Stimulated activated CD4-positive, alpha-beta T cell treated with anti-CD3 and anti-CD28 coated beads, Interleukin-4, amount 100 ng/mL, for 24 hours (primary cell): ENCODE measurements around the gene CACNB2.
"Not testable (repeated sequence)": the region's sequence is repeated elsewhere in the genome, so short reads cannot be mapped to it uniquely, and the experiment has no call there.

ENCODE experiments used
- DNase-seq: peaks from one replicate; pipeline ENCODE4 v3.0.0-alpha.2; 2020

CACNB2 gene

DNA sequence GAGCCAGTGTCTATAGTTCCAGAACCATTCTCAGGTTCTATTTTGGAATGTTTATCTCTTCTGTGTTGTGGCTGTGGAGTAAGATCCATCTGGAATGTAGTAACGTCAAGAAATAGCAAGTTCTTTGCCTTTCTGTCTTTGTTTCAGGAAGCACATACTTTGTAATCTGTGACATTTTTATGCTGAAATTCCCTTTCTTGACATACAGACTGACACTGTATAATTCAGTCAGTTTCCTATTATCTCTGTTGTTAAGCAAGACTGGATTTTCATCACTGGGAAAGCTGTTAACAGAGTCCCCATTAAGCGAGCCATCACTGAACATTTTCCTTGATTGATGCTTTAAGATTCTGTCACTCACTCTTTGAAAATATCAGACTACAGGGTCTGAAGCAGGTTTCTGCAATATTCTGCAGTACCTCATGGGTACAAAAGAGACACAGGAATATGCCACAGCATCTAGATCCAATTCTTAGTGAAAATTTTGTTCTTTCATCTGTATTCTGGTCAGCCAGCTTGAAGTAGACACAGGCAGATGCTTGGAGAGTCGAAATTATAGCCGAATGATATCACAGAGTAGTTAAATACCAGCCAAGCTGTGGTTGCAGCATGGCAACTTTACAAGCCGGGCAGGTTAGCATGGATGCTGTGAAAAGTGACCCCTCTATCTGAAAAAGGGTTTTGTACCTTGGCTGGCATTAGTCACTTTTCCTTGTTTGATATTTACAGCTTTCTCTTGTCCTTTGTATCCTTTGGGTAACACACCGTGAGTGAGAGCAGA lies 62.6 kb downstream of the CACNB2 start:
- no peak for DNase-seq

DNA sequence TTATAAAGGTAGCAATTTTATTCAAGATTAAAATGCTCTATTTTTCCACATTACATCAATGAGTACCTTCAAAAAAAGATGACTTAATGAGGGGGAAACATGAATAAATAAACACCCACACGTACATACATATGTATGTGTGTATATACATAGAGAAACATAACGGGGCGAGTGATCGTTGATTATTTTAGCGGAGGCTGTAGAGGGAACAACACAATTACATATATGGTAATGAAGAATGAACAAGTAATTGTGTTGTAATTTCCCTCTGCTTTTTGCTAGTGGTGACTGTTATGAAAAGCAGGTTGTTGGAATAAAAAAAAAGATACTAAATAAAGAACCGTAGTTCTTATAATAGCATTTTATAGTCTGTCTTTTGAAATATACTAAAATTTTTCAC lies 63.2 kb downstream of the CACNB2 start:
- no peak for DNase-seq

DNA sequence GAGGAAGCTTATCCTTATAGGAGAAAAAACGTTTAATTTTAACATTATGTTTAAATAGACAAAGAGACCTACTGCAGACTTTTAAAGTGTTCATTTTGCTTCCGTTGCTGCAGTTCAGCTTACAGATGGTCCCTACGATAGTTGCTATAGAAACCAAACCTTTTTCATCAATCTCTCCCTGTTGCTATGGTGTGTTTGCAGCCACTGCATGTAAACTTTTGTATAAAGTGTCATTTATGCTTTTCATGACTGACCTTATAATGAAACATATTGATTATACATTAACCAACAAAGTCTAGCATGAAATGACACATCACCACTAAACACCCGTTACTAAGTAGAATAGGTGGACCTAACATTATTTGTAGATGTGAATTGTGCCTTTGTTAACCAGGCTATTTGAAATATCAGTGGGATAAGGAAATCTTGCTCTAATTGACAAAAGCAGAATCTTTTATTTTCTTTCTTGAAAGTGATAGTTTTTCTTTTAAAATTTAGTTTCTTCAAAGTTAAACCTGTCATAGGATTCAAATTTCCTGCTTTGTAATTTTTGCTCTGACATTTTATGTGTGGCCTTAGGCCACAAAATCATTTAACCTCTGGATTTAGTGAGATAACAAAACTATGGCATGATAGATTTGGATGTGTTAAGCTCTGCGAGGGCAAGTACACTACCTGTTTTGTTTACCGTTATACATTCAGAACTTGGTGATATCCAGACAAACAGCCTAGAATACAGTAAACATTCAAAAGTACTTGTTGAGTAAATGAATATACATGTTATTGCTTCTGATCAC lies 64.0 kb downstream of the CACNB2 start:
- no peak for DNase-seq

DNA sequence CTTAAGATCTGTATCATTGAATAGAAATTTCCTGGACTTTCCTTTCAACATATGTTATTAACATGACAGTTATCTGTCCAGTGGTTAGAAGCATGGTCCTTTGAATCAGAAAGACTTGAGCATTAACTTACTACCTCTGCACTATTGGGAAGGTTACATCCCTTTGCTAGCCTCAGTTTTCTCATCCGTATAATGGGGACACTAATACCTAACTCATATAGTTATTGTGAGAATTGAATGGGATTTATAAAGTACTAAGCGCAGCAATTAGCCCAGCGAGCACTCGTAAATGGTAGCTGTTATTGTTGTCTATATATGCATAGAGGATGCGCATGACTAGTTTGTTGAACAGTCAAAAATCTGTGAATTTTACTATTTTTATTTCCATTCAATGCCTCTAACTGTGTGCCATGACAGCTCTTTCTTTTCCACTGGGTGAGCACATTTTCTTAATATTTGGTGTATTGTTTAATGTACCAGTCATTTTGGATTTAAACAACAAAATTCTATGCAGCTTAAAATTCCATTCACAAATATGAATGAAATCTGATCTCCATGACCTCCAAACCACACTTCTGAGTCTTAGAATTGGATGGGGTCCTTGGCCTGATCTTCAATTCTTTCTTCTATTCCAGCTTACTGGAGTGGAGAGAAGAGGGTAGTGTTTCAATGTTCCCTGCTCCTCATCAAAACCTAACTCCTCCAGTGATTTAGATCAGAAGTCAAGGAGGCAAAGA lies 65.0 kb downstream of the CACNB2 start:
- DNase-seq = no peak

DNA sequence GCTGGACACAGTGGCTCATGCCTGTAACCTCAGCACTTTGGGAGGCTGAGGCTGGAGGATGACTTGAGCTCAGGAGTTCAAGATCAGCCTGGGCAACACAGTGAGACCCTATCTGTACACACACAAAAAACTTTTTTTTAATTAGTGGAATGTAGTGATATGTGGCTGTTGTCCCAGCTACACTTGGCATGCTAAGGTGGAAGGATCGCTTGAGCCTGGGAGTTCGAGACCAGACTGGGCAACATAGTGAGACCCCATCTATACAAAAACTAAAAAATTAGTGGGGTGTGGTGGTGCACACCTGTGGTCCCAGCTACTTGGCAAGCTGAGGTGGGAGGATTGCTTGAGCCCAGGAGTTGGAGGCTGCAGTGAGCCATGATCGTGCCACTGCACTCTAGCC lies 68.0 kb downstream of the CACNB2 start:
- DNase-seq = not testable (repeated sequence)

DNA sequence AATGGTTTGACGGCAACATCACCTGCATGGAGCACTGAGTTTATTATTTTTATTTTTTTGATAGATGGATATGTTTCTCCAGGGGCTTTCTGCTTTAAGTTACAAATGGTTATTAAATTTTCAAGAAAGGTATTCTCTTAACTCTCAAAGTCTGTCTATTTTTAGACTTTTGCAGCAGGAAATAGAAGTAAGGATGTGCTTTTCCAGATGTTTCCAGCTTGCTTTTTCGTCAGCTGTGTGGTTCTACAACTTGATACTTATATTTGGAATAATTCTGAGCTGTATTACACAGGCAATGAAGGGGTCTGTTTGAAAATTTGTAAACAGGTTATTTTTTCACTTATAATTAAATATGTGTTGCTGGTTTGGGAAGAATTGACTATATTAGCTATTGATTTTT lies 69.0 kb downstream of the CACNB2 start:
- DNase-seq = no peak

DNA sequence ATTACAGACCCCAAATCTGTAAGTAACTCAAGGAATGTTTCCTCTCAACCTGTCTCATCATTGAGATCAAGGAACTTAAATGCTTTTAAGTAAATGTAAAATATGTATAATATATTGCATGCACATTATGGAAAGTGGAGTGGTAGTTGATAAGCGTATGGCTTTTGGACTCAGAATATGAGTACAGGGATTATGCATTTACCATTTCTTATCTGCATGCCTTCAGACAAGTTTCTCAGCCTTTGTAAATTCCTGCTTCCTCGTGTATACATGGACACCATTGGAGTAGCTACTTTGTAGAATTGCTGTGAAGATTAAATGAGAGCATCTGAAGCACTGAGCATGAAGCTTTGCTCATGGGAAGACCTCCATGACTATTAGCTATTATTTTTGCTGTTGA lies 70.5 kb downstream of the CACNB2 start:
- DNase-seq = no peak

DNA sequence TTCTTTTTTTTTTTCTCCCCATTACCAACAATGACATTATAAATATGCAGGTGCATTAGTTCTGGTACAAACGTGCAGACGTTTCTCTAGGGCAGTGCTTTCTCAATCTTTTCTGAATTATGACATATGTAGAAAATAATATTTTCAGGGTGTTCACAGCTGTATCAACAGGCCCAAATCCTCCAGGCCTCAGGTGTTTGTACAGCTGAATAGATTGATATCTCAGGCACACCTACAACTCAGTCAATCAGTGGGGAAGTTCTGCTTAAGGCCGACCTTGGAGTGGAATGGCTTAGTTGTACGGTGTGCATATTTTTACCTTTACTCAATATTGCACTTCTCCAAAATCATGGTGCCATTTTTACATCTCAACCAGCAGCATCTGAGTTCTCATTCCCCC lies 71.6 kb downstream of the CACNB2 start:
- DNase-seq = no peak

DNA sequence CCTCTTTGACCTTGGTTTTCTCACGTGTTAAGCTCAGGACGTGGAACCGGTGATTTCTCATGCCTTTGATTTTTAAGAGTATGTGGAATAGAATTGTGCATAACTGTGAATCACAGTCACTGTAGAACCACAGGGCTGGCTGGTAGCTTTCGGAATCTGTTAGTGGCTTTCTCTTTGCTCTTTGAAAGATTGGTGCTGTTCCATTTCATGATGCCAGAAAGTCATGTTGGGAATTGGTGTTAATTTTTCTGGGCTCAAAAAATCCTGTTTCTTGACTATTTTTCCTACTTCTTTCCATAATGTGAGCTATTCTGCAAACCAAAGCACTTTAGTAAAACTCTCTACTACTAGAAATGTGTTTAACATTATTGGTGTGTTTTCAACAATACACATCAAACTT lies 73.0 kb downstream of the CACNB2 start:
- DNase-seq = no peak

DNA sequence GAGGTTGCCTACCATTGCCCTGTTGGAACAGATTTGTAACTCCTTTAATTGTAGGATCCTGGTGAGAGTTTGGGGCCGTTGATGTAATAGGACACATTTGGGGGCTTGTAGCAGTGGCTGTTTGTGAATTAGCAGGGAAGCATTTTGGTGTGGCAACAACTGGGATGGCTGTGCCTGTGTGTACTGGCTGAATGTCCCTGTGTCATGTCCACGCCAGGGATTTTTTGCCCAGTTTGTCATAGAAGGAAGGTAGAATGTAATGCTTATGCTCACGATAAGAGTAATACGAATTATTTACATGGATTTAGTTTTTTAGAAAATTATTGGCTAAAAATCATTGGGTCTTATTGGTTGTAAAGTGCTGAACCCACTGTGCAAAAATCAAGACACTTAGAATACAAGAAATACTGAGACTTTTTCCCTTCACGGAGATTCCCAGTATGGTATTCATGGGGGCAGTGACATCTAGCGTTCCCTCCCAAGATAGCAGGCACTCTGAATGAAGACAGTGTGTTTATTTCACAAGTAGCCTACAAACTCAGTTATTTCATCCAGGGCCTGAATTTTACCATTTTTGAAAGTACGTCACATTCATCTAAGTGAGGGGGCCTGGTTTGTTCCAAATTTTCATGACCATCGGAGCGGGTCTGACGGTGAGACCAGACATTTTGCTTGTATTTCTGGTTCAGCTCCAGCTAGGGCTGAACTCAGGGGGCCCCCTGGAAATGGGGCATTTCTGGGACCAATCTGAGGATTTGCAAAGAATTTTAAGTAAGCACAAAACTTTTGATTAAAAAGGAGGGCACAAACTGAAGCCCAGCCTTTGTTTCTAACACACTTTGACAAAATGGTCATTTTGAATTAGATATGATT lies 74.7 kb downstream of the CACNB2 start:
- DNase-seq = no peak

DNA sequence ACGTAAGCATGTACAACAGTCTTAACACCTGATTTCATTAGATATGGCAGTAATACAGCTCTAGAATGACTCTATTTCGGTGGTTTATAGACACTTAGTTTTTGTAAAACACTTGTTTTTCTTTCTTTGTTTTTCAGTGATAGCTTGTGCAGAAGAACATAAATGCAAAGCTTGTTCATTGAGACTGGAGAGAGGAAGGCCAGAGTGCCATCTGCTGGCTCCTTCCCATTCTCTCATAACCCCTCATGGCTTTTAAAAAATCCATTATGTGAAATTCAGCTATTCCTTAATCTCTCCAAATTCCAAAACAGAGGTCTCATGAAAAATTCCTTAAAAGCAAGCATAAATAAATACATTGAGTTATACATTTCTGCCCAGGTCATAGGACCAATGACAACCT lies 76.3 kb downstream of the CACNB2 start:
- DNase-seq = no peak

DNA sequence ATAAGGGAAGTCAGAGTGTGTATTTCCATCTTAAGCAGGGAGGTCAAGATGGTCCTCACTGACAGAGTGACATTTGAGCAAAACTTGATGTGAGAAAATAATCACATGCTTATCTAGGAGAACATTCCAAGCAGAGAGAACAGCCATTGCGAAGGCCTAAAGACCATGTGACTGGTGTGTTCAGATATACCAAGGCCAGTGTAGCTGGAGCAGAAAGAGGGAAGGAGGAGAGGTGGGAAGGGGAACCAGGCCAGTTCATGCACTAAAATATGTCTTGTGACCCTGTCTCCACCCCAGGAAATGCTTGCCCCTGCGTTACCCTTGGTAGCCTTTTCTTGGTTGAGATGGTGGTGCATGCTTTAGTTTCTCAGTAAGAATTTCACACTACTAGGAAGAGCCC lies 77.4 kb downstream of the CACNB2 start:
- DNase-seq = no peak

DNA sequence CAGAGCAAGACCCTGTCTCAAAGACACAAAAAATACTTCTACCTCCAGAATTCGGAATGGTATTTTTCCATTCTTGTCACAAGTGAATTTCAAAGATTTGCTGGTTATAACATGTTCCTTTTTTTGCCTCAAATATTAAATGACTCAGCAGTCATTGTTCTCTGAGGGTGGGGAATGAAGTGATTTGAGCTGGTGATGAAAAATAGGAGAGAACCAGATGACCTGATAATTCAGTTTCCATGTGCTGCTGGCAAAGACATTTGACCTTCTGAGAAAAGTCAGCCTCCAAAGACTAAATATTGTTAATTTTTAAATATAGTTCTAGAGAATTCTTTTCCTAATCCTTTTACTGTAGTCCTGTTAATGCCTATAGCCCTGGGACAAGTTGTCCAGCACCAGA lies 78.9 kb downstream of the CACNB2 start:
- DNase-seq = no peak

DNA sequence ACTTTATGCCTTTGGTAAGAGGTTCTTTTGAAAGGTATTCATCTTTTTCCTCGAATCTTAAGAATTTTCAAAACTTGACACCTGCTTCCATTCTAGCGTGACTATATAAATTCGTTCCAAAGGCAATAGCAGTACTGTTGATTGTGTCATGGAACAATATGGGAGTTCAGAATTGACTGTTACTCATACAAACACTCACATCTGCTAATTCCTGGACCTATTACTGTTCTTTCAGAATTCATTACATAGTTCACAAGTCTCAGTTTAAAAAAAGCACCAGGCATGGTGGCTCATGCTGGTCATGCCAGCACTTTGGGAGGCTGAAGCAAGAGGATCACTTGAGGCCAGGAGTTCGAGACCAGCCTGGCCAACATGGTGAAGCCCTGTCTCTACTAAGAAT lies 80.9 kb downstream of the CACNB2 start:
- DNase-seq = no peak

DNA sequence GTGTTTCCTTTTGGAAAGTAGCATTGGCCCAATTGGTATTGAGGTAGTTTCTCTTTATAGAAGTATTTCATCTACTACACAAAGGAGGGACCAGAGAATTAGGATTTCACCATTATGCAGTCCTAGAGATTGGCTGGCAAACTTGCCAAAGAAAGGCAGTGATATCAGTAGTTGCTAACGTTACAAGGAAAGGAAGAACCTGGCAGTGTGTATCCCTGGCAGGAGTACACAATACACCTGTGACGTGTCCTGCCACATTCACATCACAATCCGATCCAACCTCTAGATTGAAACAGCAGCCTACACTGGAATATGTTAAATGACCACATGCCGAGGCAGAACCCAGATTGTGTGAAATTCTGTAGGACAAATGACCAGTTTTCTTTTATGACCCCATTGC lies 81.7 kb downstream of the CACNB2 start:
- DNase-seq = no peak

DNA sequence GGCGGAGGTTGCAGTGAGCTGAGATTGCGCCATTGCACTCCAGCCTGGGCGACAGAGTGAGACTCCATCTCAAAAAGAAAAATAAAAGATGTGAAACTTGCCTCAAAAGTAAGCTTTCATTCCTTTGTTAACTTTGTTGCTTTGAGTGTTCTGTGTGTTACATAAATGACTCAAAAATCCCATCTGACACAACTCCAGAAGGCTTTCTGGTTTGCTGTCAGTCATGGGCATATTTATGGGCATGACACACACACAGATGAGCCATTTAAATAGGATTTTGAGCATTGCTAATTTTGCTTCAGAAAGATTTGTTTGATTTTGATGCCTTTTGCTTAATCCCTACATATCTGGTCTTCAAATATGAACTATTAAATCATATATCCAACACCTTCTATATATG lies 82.6 kb downstream of the CACNB2 start:
- no peak for DNase-seq

DNA sequence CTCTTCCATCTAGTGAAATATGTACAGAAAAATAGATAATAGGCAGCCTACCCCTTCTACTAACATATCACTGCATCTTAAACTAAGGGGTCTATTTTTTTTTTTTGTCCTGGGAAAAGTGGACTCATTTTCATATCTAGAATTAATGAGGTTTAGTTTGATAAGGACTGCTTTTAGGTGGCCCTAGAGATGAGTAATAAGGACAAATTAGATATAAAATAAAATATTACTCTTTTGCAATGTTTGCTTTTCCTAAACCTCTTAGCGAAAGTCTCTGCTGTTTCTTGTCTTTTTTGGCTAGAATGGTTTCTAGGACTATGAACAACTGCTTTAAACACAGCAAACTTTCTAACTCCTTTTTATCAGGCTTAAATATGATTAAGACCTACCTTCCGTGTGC lies 83.7 kb downstream of the CACNB2 start:
- no peak for DNase-seq

DNA sequence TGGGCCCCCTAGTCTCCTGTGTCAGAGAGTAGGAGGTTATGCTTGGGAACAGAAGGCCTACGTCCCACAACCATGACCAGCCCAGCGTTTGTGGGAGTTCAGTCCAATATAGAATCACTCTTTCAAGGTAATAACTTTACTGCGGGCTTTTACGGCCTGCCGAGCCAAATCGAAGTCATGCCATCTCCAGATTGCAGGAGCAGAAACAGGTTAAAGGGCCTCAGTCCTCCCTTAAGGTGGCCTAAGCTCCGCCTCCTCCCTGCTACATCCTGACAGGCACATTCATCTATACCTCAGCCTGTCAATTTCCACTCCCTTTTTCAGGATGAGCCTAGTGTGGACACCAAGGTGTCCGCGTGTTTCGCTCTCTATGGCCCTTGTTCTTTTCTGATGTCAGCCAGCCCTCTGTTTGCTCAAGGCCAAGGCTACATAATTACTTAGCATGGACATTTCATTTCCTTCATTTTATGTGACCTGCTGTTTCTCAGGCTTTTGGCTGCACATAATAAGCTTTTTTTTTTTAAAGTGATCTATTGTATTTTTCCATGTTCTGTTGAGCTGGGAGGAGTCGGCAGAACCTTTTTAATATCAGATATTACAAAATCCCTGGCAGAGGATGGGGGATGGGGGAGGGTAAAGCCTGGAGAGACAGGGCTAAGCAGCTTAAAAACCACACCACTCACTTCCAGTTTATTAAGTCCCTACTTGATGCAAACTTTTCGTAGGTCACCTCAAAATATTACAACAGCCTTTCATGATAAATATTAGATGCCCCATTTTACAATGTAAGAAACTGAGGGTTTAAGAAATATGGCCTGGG lies 84.6 kb downstream of the CACNB2 start:
- DNase-seq = no peak

DNA sequence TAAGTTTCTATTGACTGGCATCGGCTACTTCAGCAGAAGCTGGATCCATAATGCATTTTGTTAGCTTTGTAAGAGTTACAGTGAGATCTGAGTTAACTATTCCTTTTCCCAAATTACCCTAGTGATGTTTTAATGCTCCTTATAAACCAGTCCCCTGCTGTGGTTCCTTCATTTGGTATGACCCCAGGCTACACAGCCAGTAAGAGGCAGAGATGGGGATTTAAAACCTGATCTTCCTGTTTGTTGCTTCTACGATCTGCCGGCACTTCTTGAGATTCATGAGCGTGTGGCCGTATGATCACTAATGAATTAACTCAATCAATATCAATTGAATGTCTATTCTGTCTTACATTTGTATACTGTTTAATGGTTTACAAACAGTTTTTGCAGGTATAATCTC lies 86.1 kb downstream of the CACNB2 start:
- no peak for DNase-seq

DNA sequence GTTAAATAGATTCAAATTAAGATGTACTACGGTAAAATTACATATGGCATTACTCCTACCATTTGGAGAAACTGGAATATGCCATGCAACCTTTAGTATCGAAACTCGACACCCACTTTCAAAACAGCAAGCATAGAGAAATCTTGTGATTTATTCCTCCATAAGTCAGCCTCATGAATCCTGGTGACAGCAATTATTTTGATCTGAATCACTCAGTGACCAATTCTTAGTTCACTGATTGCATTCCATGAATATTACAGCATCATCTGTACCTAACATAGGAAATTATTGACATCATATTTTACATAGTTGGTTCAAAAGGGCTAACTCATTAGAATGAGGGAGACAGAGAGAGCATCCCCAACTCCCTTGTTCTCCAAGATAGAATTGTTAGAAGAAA lies 89.6 kb downstream of the CACNB2 start:
- DNase-seq = no peak

DNA sequence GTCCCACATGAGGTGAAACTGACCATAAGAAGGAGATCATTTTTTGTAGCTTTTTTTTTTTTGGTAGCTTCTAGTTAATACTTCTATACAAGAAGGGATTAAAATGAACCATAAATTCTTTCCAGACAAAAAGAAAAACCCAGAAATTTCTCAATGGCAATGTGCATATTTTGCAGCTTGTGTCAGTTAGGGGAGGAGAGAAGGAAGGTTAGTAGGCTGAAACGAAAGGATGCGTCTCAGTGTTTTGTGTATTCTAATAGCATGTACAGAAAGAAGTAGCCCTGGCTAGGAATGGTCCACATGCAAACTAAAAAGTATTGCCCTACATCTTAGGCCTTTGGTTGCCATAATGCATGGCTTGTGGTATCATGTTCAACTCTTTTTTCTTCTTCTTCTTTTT lies 90.6 kb downstream of the CACNB2 start:
- no peak for DNase-seq

DNA sequence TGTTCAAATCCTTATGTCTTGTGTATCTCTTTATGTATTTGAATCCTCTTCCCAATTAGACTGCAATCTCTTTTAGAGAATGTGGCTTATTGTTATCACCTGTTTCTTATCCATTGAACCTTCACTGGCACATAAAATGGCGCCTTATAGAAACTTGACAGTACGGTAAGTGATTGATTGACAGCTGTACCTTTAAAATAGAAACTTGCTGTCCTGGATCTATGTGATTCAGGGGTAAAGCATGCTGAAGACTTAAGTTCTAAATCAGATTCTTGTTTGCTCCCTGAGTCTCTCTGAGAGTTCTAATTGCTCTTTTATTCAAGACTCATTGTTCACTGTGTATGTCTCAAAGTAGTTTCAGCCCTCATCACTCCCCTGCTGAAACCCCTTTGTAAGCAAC lies 91.3 kb downstream of the CACNB2 start:
- no peak for DNase-seq
